ENCODE results near the gene PLD6.
"Not testable (repeated sequence)": the region's sequence is repeated elsewhere in the genome, so short reads cannot be mapped to it uniquely, and the experiment has no call there.

The PLD6 gene

GRCh38 chr17:17191961-17192381 lies 14.2 kb downstream of the PLD6 start:
- H3K4me1 Mint-ChIP-seq, result peaks cover 17% of the 10 kb centered on the region
- H3K4me3 Mint-ChIP-seq, result no peak overlapping the region
- no peak overlapping the region for H3K27ac Mint-ChIP-seq
- no peaks in the 10 kb centered on the region for H3K9me3 Mint-ChIP-seq
- no peaks in the 10 kb centered on the region for H3K27me3 Mint-ChIP-seq
- no peaks in the 10 kb centered on the region for H3K36me3 Mint-ChIP-seq

GRCh38 chr17:17191346-17191792 lies 14.8 kb downstream of the PLD6 start:
- no peaks in the 10 kb centered on the region for H3K9me3 Mint-ChIP-seq

GRCh38 chr17:17190188-17190587 lies 15.9 kb downstream of the PLD6 start:
- H3K9me3 Mint-ChIP-seq, result no peaks in the 10 kb centered on the region
- H3K27ac Mint-ChIP-seq, result no peak overlapping the region
- H3K27me3 Mint-ChIP-seq, result no peaks in the 10 kb centered on the region
- peaks cover 2% of the 10 kb centered on the region for H3K36me3 Mint-ChIP-seq
- H3K4me1 Mint-ChIP-seq, result peaks cover 29% of the 10 kb centered on the region
- no peak overlapping the region for H3K4me3 Mint-ChIP-seq

More at GRCh38 chr17:17191346-17191792, 14.8 kb downstream of the PLD6 start:
- H3K4me3 Mint-ChIP-seq, result no peak overlapping the region
- no peak overlapping the region for H3K27ac Mint-ChIP-seq
- H3K27me3 Mint-ChIP-seq, result no peaks in the 10 kb centered on the region
- H3K4me1 Mint-ChIP-seq, result peaks cover 18% of the 10 kb centered on the region
- no peaks in the 10 kb centered on the region for H3K36me3 Mint-ChIP-seq

GRCh38 chr17:17189559-17189958 lies 16.6 kb downstream of the PLD6 start:
- H3K27me3 Mint-ChIP-seq, result no peaks in the 10 kb centered on the region
- H3K27ac Mint-ChIP-seq, result no peak overlapping the region
- H3K36me3 Mint-ChIP-seq, result peaks cover 3% of the 10 kb centered on the region
- H3K9me3 Mint-ChIP-seq, result no peaks in the 10 kb centered on the region
- no peak overlapping the region for H3K4me3 Mint-ChIP-seq
- H3K4me1 Mint-ChIP-seq, result peaks cover 36% of the 10 kb centered on the region

GRCh38 chr17:17188586-17188985 lies 17.5 kb downstream of the PLD6 start:
- Mint-ChIP-seq H3K27me3 (no peaks in the 10 kb centered on the region), H3K36me3 (peaks cover 6% of the 10 kb centered on the region), H3K9me3 (no peaks in the 10 kb centered on the region), H3K4me1 (peaks cover 45% of the 10 kb centered on the region), H3K4me3 (no peak overlapping the region), H3K27ac (no peak overlapping the region)

- Mint-ChIP-seq H3K36me3 (peaks cover 7% of the 10 kb centered on the region), H3K9me3 (no peaks in the 10 kb centered on the region), H3K27ac (peak overlapping the region; percentile 41), H3K4me3 (no peak overlapping the region), H3K4me1 (peaks cover 59% of the 10 kb centered on the region), H3K27me3 (no peaks in the 10 kb centered on the region)
Measured at GRCh38 chr17:17186551-17187505, 19.3 kb downstream of the PLD6 start.

GRCh38 chr17:17186051-17186450 lies 20.1 kb downstream of the PLD6 start:
- Mint-ChIP-seq H3K36me3 (peaks cover 7% of the 10 kb centered on the region), H3K27ac (peak overlapping the region; percentile 82), H3K4me3 (peak overlapping the region; percentile 71), H3K4me1 (peaks cover 67% of the 10 kb centered on the region), H3K27me3 (no peaks in the 10 kb centered on the region), H3K9me3 (no peaks in the 10 kb centered on the region)

- H3K27me3 Mint-ChIP-seq, H3K9me3 Mint-ChIP-seq: not testable (repeated sequence)
- peaks cover 12% of the 10 kb centered on the region for H3K36me3 Mint-ChIP-seq
- peak overlapping the region; percentile 26 for H3K4me3 Mint-ChIP-seq
- peaks cover 76% of the 10 kb centered on the region for H3K4me1 Mint-ChIP-seq
- H3K27ac Mint-ChIP-seq, result peak overlapping the region; percentile 82
Measured at GRCh38 chr17:17184985-17185757, 21.0 kb downstream of the PLD6 start.

- peak overlapping the region; percentile 19 for H3K4me3 Mint-ChIP-seq
- no peaks in the 10 kb centered on the region for H3K9me3 Mint-ChIP-seq
- H3K36me3 Mint-ChIP-seq, result peaks cover 12% of the 10 kb centered on the region
- H3K27ac Mint-ChIP-seq, result peak overlapping the region; percentile 55
- H3K27me3 Mint-ChIP-seq, result no peaks in the 10 kb centered on the region
- peaks cover 89% of the 10 kb centered on the region for H3K4me1 Mint-ChIP-seq
Measured at GRCh38 chr17:17183744-17184143, 22.4 kb downstream of the PLD6 start.

GRCh38 chr17:17182598-17183136 lies 23.5 kb downstream of the PLD6 start:
- Mint-ChIP-seq H3K9me3 (no peaks in the 10 kb centered on the region), H3K4me1 (peaks cover 93% of the 10 kb centered on the region), H3K4me3 (peak overlapping the region; percentile 82), H3K27me3 (no peaks in the 10 kb centered on the region), H3K27ac (peak overlapping the region; percentile 86), H3K36me3 (peaks cover 17% of the 10 kb centered on the region)

- peaks cover 93% of the 10 kb centered on the region for H3K4me1 Mint-ChIP-seq
- peaks cover 17% of the 10 kb centered on the region for H3K36me3 Mint-ChIP-seq
- H3K9me3 Mint-ChIP-seq, result no peaks in the 10 kb centered on the region
- H3K4me3 Mint-ChIP-seq, result peak overlapping the region; percentile 82
- H3K27ac Mint-ChIP-seq, result peak overlapping the region; percentile 86
- H3K27me3 Mint-ChIP-seq, result no peaks in the 10 kb centered on the region
Measured at GRCh38 chr17:17181666-17182597, 24.2 kb downstream of the PLD6 start.

GRCh38 chr17:17180741-17181525 lies 25.2 kb downstream of the PLD6 start:
- Mint-ChIP-seq H3K27ac (peak overlapping the region; percentile 94), H3K4me3 (peak overlapping the region; percentile 82), H3K27me3 (no peaks in the 10 kb centered on the region), H3K9me3 (no peaks in the 10 kb centered on the region), H3K4me1 (peaks cover 93% of the 10 kb centered on the region), H3K36me3 (peaks cover 17% of the 10 kb centered on the region)

DNA sequence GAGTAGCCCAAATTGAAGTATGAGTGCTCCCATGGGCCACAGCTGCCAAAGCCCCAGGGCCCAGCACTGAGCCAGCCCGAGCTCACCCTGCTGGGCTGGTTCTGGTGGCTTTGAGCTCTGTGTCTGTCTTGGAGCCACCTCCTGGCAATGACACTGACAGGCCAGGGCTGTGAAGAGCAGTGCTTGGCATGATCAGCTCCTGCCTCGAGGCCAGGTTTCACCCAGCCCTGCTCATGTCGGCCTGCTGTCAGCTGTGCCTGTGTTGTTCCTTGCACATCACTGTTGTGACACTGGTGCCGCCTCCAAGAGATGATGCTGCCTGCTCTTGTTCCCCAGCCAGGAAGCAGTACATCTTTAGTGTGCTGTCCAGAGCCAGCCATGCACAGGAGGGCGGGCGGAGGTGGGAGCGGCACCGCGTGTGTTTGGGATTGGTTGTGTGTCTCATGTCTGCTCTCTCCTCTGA lies 26.0 kb downstream of the PLD6 start:
- no peaks in the 10 kb centered on the region for H3K27me3 Mint-ChIP-seq
- peaks cover 15% of the 10 kb centered on the region for H3K36me3 Mint-ChIP-seq
- peak overlapping the region; percentile 67 for H3K4me3 Mint-ChIP-seq
- H3K4me1 Mint-ChIP-seq, result peaks cover 93% of the 10 kb centered on the region
- H3K9me3 Mint-ChIP-seq, result no peaks in the 10 kb centered on the region
- peak overlapping the region; percentile 94 for H3K27ac Mint-ChIP-seq

DNA sequence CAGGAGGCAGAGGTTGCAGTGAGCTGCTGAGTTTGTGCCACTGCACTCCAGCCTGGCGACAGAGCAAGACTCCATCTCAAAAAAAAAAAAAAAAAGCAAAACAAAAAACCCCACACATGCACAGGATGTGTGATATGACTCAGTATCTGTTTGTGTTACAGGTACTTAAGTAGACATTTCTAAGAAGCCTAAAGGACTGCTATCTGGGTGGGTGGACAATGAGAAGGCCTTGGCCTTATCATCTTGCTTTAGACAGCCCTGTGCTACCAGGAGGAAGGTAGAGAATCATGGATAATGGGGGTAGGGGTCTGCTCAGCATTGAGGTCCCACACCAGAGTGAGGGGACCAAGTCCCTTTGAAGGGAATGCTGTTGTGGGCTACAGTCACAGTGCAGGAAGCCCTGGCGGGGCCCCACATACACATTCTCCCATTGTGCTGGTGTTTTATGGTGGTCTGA lies 26.7 kb downstream of the PLD6 start:
- Mint-ChIP-seq H3K36me3 (peaks cover 13% of the 10 kb centered on the region), H3K4me3 (peak overlapping the region; percentile 67), H3K27me3 (no peaks in the 10 kb centered on the region), H3K4me1 (peaks cover 93% of the 10 kb centered on the region), H3K27ac (peak overlapping the region; percentile 94), H3K9me3 (no peaks in the 10 kb centered on the region)
